ENCODE data around the gene ABHD15.

The ABHD15 gene

GRCh38 chr17:29566473-29567303, at the start of gene ABHD15:
TSS of gene ABHD15 (minus strand) at chr17:29567037. CDS start at chr17:29566966, 71 bp downstream.
- DNase-seq, result peak; percentile 59

GRCh38 chr17:29615492-29616299, 48.9 kb upstream of the ABHD15 start:
- peak; percentile 89 for DNase-seq

GRCh38 chr17:29615048-29615385, 48.2 kb upstream of the ABHD15 start:
- peak; percentile 81 for DNase-seq

- DNase-seq, result no peak
Measured at GRCh38 chr17:29614349-29615047, 47.7 kb upstream of the ABHD15 start.

- DNase-seq, result no peak
Measured at GRCh38 chr17:29613856-29614255, 47.0 kb upstream of the ABHD15 start.

GRCh38 chr17:29613352-29613837, 46.6 kb upstream of the ABHD15 start:
- peak; percentile 93 for DNase-seq

- DNase-seq, result no peak
Measured at GRCh38 chr17:29612404-29613280, 45.8 kb upstream of the ABHD15 start.

- no peak for DNase-seq
Measured at GRCh38 chr17:29612094-29612403, 45.2 kb upstream of the ABHD15 start.

GRCh38 chr17:29611351-29612093, 44.7 kb upstream of the ABHD15 start:
- no peak for DNase-seq

GRCh38 chr17:29610395-29610794, 43.6 kb upstream of the ABHD15 start:
- no peak for DNase-seq

GRCh38 chr17:29608986-29609385, 42.1 kb upstream of the ABHD15 start:
- no peak for DNase-seq

GRCh38 chr17:29607557-29608195, 40.8 kb upstream of the ABHD15 start:
- no peak for DNase-seq

- DNase-seq, result no peak
Measured at GRCh38 chr17:29603109-29603674, 36.4 kb upstream of the ABHD15 start.

GRCh38 chr17:29597361-29598172, 30.7 kb upstream of the ABHD15 start:
- DNase-seq, result no peak

- DNase-seq, result no peak
Measured at GRCh38 chr17:29596811-29597210, 30.0 kb upstream of the ABHD15 start.

GRCh38 chr17:29595943-29596774, 29.3 kb upstream of the ABHD15 start:
- DNase-seq, result no peak

GRCh38 chr17:29595107-29595942, 28.5 kb upstream of the ABHD15 start:
- DNase-seq, result no peak

- DNase-seq, result no peak
Measured at GRCh38 chr17:29594519-29595090, 27.8 kb upstream of the ABHD15 start.

Measured in CD4-positive, alpha-beta T cell treated with Interleukin-21 for 1 hour (primary cell).